Activated gamma-delta T cell (primary cell): ENCODE results near the gene GMDS.

ENCODE experiments used
- DNase-seq: peaks from one replicate; lab custom pipeline; 2025; lab: John Stamatoyannopoulos, UW

Gene GMDS

GRCh38 chr6:1940381-1940780, 305.0 kb downstream of the GMDS start:
- DNase-seq = no peak

- DNase-seq = no peak
These were observed 312.1 kb downstream of the GMDS start for GRCh38 chr6:1933292-1933691.

DNA sequence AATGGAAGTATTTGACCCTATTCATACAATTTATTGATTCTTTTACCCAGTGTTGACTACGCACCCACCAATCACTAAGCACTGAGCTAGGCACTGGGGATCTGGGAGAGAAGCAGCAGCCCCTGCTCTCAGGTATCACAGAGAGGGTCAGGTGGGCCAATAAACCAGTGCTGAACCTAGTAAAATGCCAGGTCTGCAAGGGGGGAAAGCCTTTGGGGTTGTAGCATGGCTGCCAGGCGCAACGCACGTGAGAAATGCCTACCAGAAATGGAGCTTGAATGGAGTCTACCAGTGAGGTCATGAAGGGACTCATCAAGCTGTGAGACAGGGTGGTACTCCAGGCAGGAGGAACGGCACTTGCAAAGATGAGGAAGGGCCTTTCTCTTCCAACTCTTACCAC, 313.6 kb downstream of the GMDS start:
- DNase-seq = no peak

DNA sequence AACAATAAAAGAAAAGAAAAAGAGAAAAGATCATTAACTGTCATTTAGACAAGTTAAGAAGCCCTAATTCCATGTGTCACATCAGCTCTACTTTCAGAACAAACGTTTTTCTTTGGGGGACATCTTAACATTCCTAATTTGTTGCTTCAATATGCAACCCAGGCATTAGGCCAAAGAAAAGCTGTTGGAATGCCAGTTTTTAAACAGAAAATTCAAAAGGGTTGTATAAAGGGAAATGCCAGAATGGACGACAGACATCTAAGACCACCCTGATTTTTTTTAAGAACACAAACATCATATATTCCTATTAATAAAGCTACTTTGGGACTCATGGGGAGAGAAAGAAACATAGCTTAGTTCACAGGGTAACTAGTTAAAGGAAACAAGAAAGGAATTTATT, 315.0 kb downstream of the GMDS start:
- DNase-seq = no peak

DNA sequence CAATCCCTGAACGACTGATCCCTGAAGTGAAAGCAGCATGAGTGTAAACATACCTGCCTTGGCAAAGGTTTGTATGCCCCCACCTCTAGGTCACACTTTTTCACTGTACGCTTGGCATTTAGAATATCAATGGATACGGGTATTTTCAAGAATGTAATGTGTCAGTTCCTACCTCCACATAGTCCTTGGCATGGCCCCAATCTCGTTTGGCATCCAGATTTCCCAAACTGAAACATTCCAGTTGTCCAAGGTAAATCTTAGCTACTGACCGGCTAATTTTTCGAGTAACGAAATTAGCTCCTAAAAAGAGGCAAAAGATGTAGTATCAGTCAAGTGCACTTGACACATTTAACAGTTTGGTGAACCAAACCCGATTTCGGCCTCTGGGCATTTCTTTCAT, 315.5 kb downstream of the GMDS start:
- no peak for DNase-seq

DNA sequence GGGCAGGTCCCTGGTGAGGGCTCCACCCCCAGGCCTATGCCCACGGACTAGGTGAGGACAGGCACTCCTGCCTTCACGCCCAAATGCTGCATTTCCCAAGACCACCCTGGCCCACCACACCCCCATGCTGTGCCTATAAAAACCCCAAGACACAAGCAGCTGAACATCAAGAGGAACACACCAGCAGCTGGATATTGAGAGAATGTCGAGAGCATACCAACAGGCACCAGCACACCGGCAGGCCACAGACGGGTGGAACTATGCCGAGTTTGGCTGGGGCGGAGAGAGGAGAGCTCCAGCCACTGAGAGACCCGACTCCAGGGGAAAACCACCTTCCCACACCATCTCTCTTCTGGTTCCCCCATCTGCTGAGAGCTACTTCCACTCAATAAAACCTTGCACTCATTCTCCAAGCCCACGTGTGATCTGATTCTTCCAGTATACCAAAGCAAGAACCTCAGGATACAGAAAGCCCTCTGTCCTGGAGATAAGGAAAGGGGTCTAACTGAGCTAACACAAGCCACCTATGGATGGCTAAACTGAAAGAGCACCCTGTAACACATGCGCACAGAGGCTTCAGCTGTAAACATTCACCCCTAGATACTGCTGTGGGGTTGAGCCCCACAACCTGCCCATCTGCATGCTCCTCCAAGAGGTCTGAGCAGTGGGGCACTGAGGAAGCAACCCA, 319.5 kb downstream of the GMDS start:
- DNase-seq = no peak

DNA sequence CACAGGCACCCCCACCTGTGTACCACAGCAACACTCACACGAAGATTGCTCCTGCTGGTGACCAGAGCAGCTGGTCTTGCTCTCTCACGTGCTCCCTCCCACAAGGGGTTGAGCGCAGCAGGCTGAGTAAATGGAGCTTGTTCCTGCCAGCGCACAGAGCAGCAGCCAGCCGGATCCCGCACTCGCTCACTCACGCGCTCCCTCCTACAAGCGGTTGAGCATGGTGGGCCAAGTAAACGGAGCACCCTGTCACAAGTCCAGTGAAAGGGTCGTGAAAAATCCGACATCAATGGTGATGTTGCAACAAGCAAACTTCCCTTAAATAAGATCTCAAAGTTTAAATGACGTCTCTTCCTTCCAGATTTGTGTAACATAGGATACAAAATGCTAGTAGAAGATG, 322.0 kb downstream of the GMDS start:
- no peak for DNase-seq

- no peak for DNase-seq
These were observed 327.6 kb downstream of the GMDS start for GRCh38 chr6:1917626-1918371.

- DNase-seq = no peak
These were observed 328.9 kb downstream of the GMDS start for GRCh38 chr6:1916334-1917070.

DNA sequence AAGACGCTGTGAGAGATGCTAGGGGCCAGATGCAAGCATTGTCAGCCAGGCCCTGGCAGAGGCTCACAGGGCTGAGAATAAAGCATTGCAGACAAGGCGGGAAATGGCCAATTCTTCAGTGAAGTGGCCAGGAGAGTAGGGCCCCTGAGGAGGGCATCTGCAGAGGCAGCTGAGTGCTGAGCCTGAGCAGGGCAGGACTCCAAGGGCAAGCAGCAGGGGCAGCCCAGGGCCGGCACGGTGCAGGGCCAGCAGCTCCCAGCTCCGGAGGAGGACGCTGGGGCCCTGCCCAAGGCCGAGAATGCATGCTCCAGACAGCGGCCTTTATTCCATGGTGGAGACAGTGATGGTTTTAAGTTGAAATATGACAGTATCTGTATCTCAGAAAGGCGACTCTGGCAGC, 330.2 kb downstream of the GMDS start:
- no peak for DNase-seq

DNA sequence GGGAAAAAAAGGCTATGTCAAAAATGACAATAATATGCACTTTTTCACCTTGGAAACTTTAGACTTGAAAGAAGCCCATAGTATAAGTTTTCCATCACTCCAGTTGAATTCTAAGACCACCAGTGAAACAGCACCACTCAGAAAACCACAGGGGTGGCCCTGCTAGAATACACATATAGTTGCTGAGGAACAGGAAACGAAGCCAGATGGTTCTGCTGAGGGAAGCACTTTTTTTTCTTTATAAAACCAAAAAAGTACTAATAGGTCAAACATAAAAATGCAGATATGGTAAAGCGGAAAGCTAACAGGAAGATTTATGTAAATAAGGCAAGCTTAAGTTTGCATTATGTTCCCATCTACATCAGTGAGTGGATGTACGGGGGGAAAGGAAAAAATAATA, 331.8 kb downstream of the GMDS start:
- no peak for DNase-seq

DNA sequence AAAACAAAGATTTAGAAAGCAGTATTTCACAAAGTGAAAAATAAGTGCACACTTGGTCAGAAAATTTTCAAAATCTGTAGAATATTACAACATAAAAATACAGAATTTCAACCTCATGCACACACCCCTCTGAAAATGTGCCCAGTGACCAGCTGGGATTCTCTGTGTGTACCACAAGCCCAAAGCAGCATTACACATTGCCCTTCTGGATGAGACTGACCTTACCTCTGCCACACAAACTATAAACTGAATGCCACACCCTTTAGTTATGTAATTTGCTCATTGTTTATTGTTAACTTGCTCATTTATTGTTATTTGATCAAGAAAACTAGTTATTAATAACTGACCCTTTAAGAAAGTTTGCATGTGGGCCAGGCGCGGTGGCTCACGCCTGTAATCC, 332.7 kb downstream of the GMDS start:
- DNase-seq = no peak

DNA sequence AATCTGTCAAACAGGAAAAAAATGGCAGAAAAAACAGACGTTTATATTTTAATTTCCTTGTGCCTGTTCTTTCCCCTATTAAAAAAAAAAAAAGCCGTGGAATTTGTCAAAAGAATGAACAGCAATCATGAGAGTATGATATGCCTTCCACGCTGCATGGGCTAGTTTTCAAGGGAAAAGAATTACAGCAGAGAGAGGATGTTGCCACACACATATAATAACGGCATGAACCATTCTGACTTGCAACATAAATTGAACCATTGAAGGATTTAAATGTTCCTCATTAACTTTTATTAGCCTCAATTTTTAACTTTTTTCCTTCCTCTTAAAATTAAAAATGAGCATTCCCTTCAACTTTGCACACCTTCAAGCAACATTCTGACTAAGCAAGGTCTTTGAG, 333.9 kb downstream of the GMDS start:
- no peak for DNase-seq

GRCh38 chr6:1910621-1911407, 334.6 kb downstream of the GMDS start:
- DNase-seq = no peak

DNA sequence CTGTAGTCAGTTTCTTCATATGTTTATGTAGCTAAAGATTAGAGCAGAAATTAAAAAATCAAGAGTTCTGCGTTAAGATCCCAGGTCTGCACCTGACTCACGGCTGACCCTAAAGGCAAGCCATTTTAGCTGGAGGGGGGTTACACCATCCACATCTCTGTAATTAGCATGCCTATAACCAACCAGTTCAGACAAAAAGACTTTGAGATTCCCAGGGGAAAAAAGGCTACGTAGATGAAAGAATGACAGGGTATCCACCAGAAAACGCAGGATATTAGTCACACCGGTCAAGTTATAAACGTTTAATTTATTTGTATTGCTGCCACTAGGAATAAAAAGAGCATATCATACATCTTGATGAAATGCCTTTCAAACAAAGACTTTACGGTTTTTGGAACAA, 336.6 kb downstream of the GMDS start:
- no peak for DNase-seq

DNA sequence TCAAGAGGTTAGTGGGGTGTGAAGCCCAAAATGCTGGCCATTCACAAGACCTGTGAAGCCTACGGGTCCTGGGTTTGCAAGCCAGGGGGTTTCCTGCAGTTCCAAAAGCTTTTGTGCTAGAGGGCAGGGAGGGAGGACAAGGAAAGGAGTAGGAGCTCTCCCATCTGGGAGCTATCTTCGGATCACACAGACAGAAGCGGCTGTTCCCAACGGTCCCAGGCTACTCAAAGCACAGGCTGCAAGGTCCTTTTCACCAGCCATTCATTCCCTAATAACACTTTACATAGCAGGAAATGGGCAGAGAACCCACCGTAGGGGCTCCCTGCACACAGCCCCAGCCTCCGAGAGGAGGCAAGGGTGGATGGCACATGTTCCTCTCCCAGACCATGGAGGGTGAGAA, 338.8 kb downstream of the GMDS start:
- no peak for DNase-seq

DNA sequence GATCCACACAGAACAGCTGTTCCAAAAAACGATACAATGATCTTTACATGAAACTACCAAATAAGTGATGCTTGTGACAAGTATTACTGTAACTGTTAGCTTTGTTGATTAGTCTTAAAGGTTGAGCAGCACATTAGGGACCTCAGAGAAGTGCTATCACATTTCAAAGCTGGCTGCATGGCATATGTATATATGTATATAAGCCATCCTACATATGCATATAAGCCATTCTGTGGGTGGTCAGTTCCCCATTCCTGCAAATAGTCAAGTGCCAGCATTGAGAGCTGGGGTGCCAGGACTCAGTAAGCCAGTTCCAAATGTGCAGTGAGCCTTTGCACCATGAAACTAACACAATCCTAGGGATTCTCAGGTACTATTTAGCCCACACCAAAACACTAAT, 339.4 kb downstream of the GMDS start:
- no peak for DNase-seq

GRCh38 chr6:1904898-1905297, 340.5 kb downstream of the GMDS start:
- no peak for DNase-seq

GRCh38 chr6:1904466-1904799, 341.0 kb downstream of the GMDS start:
- no peak for DNase-seq

DNA sequence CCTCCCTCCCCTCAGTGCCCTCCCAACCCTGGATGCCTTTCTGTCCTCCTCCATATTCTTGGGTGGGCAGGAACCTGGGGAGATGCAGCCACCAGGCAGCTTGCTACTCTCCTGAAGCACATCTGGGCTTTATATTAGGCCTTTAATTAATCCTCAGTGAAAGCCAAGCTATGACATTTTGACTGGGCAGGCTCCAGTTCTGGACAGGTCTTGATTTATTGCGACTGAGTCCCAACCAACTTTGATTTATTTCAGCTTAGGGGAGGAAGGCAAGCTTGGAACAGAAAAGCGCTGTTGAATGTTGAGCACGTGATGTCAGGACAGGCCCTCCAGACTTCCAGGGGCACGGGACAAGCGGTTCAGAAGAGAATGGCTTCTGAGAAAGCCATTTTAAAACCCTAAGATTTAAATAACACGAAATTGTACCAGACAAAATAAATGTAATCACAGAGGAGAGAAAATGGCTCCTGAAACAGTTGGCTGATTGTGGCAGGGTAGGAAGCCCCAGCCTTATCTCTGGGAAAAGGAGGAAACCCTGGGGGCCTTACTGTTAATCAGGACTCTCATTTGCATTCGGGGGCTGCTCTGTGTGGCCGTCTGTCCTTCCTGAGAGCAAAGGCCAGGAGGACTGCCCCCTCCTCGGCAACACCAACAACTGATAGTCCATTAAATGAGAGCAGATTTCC, 341.5 kb downstream of the GMDS start:
- DNase-seq = no peak

- no peak for DNase-seq
These were observed 343.8 kb downstream of the GMDS start for GRCh38 chr6:1901556-1901955.

- no peak for DNase-seq
These were observed 348.5 kb downstream of the GMDS start for GRCh38 chr6:1896897-1897296.
